ENCODE data around the gene WWOX. TPM values are rescaled to one million over a fixed set of nuclear protein-coding genes. Genes with fewer than 3 reads are reported as not detected.

Gene WWOX
- total and polyA plus RNA-seq, 2 of the 13 experiments (the other 11 are each of a cell fraction or from before 2014, with no cell fraction given): 9.1 to 37.4 TPM

DNA sequence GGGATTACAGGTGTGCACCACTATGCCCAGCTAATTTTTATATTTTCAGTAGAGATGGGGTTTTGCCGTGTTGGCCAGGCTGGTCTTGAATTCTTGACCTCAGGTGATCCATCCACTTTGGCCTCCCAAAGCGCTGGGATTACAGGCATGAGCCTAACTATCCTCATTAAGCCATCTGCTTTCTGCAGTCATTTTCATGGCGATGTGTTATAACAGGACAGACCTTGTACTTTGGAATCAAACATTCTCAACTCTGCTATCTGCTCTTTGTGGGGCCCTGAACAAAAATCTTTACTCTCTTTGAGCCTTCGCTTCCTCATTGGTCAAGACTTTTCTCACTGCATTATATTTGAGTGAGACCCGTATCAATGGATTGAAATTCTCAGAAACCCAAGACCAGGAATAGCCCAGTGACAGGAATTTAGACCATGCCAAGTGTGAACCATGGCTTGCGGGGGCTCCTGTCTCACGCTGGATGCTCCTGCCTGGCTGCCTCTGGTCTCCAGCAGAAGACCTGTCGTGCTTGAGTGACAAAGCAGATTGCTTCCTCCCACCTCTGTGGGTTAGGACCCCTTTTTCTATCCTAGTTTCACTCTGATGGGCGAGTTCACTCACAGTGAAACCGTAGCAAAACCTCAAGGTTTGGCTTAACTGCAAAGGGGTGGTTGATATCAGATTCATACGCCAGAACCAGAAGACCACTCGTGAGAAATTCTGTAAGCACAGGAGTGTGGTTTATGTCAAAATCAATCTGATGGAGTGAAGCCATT is 982.0 kb downstream of the WWOX start (continued):
- TF ChIP-seq, protein P1, sequence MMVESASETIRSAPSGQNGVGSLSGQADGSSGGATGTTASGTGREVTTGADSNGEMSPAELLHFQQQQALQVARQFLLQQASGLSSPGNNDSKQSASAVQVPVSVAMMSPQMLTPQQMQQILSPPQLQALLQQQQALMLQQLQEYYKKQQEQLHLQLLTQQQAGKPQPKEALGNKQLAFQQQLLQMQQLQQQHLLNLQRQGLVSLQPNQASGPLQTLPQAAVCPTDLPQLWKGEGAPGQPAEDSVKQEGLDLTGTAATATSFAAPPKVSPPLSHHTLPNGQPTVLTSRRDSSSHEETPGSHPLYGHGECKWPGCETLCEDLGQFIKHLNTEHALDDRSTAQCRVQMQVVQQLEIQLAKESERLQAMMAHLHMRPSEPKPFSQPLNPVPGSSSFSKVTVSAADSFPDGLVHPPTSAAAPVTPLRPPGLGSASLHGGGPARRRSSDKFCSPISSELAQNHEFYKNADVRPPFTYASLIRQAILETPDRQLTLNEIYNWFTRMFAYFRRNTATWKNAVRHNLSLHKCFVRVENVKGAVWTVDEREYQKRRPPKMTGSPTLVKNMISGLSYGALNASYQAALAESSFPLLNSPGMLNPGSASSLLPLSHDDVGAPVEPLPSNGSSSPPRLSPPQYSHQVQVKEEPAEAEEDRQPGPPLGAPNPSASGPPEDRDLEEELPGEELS (CRISPR knock-in tag; IDR thresholded peaks at IDR 0.05): no peak
- TF ChIP-seq, protein P2, sequence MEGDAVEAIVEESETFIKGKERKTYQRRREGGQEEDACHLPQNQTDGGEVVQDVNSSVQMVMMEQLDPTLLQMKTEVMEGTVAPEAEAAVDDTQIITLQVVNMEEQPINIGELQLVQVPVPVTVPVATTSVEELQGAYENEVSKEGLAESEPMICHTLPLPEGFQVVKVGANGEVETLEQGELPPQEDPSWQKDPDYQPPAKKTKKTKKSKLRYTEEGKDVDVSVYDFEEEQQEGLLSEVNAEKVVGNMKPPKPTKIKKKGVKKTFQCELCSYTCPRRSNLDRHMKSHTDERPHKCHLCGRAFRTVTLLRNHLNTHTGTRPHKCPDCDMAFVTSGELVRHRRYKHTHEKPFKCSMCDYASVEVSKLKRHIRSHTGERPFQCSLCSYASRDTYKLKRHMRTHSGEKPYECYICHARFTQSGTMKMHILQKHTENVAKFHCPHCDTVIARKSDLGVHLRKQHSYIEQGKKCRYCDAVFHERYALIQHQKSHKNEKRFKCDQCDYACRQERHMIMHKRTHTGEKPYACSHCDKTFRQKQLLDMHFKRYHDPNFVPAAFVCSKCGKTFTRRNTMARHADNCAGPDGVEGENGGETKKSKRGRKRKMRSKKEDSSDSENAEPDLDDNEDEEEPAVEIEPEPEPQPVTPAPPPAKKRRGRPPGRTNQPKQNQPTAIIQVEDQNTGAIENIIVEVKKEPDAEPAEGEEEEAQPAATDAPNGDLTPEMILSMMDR (CRISPR knock-in tag; IDR thresholded peaks at IDR 0.05): no peak
- TF ChIP-seq TGIF2 (CRISPR knock-in tag; IDR thresholded peaks at IDR 0.05): no peak
- no peak for TF ChIP-seq ZNF33A (CRISPR knock-in tag; IDR thresholded peaks at IDR 0.05; ENCODE audit: borderline replicate concordance)
- TF ChIP-seq, protein P3, sequence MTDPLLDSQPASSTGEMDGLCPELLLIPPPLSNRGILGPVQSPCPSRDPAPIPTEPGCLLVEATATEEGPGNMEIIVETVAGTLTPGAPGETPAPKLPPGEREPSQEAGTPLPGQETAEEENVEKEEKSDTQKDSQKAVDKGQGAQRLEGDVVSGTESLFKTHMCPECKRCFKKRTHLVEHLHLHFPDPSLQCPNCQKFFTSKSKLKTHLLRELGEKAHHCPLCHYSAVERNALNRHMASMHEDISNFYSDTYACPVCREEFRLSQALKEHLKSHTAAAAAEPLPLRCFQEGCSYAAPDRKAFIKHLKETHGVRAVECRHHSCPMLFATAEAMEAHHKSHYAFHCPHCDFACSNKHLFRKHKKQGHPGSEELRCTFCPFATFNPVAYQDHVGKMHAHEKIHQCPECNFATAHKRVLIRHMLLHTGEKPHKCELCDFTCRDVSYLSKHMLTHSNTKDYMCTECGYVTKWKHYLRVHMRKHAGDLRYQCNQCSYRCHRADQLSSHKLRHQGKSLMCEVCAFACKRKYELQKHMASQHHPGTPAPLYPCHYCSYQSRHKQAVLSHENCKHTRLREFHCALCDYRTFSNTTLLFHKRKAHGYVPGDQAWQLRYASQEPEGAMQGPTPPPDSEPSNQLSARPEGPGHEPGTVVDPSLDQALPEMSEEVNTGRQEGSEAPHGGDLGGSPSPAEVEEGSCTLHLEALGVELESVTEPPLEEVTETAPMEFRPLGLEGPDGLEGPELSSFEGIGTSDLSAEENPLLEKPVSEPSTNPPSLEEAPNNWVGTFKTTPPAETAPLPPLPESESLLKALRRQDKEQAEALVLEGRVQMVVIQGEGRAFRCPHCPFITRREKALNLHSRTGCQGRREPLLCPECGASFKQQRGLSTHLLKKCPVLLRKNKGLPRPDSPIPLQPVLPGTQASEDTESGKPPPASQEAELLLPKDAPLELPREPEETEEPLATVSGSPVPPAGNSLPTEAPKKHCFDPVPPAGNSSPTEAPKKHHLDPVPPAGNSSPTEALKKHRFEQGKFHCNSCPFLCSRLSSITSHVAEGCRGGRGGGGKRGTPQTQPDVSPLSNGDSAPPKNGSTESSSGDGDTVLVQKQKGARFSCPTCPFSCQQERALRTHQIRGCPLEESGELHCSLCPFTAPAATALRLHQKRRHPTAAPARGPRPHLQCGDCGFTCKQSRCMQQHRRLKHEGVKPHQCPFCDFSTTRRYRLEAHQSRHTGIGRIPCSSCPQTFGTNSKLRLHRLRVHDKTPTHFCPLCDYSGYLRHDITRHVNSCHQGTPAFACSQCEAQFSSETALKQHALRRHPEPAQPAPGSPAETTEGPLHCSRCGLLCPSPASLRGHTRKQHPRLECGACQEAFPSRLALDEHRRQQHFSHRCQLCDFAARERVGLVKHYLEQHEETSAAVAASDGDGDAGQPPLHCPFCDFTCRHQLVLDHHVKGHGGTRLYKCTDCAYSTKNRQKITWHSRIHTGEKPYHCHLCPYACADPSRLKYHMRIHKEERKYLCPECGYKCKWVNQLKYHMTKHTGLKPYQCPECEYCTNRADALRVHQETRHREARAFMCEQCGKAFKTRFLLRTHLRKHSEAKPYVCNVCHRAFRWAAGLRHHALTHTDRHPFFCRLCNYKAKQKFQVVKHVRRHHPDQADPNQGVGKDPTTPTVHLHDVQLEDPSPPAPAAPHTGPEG (CRISPR knock-in tag; IDR thresholded peaks at IDR 0.05): no peak
- no peak for TF ChIP-seq MED8 (CRISPR knock-in tag; IDR thresholded peaks at IDR 0.05; ENCODE audit: insufficient replicate concordance)
- TF ChIP-seq, protein P4, sequence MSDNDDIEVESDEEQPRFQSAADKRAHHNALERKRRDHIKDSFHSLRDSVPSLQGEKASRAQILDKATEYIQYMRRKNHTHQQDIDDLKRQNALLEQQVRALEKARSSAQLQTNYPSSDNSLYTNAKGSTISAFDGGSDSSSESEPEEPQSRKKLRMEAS (IDR thresholded peaks at IDR 0.05): no peak
- no peak for TF ChIP-seq MTA1 (CRISPR knock-in tag; IDR thresholded peaks at IDR 0.05; ENCODE audit: borderline replicate concordance)
- TF ChIP-seq, protein P5, sequence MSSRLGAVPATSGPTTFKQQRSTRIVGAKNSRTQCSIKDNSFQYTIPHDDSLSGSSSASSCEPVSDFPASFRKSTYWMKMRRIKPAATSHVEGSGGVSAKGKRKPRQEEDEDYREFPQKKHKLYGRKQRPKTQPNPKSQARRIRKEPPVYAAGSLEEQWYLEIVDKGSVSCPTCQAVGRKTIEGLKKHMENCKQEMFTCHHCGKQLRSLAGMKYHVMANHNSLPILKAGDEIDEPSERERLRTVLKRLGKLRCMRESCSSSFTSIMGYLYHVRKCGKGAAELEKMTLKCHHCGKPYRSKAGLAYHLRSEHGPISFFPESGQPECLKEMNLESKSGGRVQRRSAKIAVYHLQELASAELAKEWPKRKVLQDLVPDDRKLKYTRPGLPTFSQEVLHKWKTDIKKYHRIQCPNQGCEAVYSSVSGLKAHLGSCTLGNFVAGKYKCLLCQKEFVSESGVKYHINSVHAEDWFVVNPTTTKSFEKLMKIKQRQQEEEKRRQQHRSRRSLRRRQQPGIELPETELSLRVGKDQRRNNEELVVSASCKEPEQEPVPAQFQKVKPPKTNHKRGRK (CRISPR knock-in tag; IDR thresholded peaks at IDR 0.05): no peak
- TF ChIP-seq, protein P6, sequence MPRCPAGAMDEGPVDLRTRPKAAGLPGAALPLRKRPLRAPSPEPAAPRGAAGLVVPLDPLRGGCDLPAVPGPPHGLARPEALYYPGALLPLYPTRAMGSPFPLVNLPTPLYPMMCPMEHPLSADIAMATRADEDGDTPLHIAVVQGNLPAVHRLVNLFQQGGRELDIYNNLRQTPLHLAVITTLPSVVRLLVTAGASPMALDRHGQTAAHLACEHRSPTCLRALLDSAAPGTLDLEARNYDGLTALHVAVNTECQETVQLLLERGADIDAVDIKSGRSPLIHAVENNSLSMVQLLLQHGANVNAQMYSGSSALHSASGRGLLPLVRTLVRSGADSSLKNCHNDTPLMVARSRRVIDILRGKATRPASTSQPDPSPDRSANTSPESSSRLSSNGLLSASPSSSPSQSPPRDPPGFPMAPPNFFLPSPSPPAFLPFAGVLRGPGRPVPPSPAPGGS (CRISPR knock-in tag; IDR thresholded peaks at IDR 0.05): no peak
- no peak for TF ChIP-seq GATAD1 (CRISPR knock-in tag; IDR thresholded peaks at IDR 0.05)
- TF ChIP-seq ZMAT3 (CRISPR knock-in tag; conservative IDR thresholded peaks at IDR 0.05): no peak
- TF ChIP-seq ATM (IDR thresholded peaks at IDR 0.05; ENCODE audit: borderline replicate concordance): no peak
- TF ChIP-seq HNRNPK (IDR thresholded peaks at IDR 0.05; ENCODE audit: low read depth, low read length, poor library complexity, severe bottlenecking): no peak
